Measurements from ENCODE around the gene TMEM131L. TPM values are rescaled to one million over a fixed set of nuclear protein-coding genes. Genes with fewer than 3 reads are reported as not detected.

The TMEM131L gene
- total RNA-seq, 1 donor from 2014 or later = 6.4 TPM

GRCh38 chr4:153480704-153481103 is 14.5 kb downstream of the TMEM131L start:
- Mint-ChIP-seq H3K4me3 (ENCODE audit: unreplicated experiment) (no peak overlapping the region), H3K36me3 (ENCODE audit: unreplicated experiment) (peaks cover 8% of the 10 kb centered on the region), H3K9me3 (ENCODE audit: unreplicated experiment) (no peaks in the 10 kb centered on the region), H3K4me1 (ENCODE audit: unreplicated experiment) (peaks cover 15% of the 10 kb centered on the region), H3K27ac (ENCODE audit: unreplicated experiment) (no peak overlapping the region), H3K27me3 (ENCODE audit: unreplicated experiment) (no peaks in the 10 kb centered on the region)
- TF ChIP-seq, protein P1, sequence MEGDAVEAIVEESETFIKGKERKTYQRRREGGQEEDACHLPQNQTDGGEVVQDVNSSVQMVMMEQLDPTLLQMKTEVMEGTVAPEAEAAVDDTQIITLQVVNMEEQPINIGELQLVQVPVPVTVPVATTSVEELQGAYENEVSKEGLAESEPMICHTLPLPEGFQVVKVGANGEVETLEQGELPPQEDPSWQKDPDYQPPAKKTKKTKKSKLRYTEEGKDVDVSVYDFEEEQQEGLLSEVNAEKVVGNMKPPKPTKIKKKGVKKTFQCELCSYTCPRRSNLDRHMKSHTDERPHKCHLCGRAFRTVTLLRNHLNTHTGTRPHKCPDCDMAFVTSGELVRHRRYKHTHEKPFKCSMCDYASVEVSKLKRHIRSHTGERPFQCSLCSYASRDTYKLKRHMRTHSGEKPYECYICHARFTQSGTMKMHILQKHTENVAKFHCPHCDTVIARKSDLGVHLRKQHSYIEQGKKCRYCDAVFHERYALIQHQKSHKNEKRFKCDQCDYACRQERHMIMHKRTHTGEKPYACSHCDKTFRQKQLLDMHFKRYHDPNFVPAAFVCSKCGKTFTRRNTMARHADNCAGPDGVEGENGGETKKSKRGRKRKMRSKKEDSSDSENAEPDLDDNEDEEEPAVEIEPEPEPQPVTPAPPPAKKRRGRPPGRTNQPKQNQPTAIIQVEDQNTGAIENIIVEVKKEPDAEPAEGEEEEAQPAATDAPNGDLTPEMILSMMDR (IDR thresholded peaks at IDR 0.05) = no peak
- peak; percentile 30 for DNase-seq (ENCODE audit: extremely low spot score, unreplicated experiment)

DNA sequence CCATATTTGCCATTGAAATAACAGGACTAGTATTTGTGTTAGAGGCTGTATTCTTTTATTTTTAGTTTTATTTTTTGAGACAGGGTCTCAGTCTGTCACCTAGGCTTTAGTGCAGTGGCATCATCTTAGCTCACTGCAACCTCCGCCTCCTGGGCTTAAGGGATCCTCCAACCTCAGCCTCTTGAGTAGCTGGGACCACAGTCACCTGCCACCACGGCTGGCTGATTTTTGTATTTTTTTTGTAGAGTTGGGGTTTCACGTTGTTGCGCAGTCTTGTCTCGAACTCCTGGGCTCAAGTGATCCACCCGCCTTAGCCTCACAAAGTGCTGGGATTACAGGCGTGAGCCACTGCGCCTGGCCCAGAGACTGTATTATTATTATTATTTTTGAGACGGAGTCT is 15.3 kb downstream of the TMEM131L start:
- Mint-ChIP-seq H3K4me3 (ENCODE audit: unreplicated experiment) (no peak overlapping the region), H3K4me1 (ENCODE audit: unreplicated experiment) (peaks cover 23% of the 10 kb centered on the region), H3K27ac (ENCODE audit: unreplicated experiment) (no peak overlapping the region), H3K36me3 (ENCODE audit: unreplicated experiment) (peaks cover 8% of the 10 kb centered on the region), H3K9me3 (ENCODE audit: unreplicated experiment) (no peaks in the 10 kb centered on the region), H3K27me3 (ENCODE audit: unreplicated experiment) (no peaks in the 10 kb centered on the region)
- TF ChIP-seq, protein P1 (IDR thresholded peaks at IDR 0.05) = no peak
- no peak for DNase-seq (ENCODE audit: extremely low spot score, unreplicated experiment)

GRCh38 chr4:153483432-153484418 is 17.6 kb downstream of the TMEM131L start:
- Mint-ChIP-seq H3K4me1 (ENCODE audit: unreplicated experiment) (peaks cover 43% of the 10 kb centered on the region), H3K27ac (ENCODE audit: unreplicated experiment) (no peak overlapping the region), H3K27me3 (ENCODE audit: unreplicated experiment) (no peaks in the 10 kb centered on the region), H3K36me3 (ENCODE audit: unreplicated experiment) (peaks cover 6% of the 10 kb centered on the region), H3K9me3 (ENCODE audit: unreplicated experiment) (no peaks in the 10 kb centered on the region), H3K4me3 (ENCODE audit: unreplicated experiment) (no peak overlapping the region)
- no peak for DNase-seq (ENCODE audit: extremely low spot score, unreplicated experiment)
- TF ChIP-seq, protein P1 (IDR thresholded peaks at IDR 0.05) = no peak

- Mint-ChIP-seq H3K4me1 (ENCODE audit: unreplicated experiment) (peaks cover 54% of the 10 kb centered on the region), H3K9me3 (ENCODE audit: unreplicated experiment) (no peaks in the 10 kb centered on the region), H3K27me3 (ENCODE audit: unreplicated experiment) (no peaks in the 10 kb centered on the region), H3K4me3 (ENCODE audit: unreplicated experiment) (no peak overlapping the region), H3K36me3 (ENCODE audit: unreplicated experiment) (peaks cover 3% of the 10 kb centered on the region), H3K27ac (ENCODE audit: unreplicated experiment) (no peak overlapping the region)
- no peak for DNase-seq (ENCODE audit: extremely low spot score, unreplicated experiment)
- TF ChIP-seq, protein P1 (IDR thresholded peaks at IDR 0.05) = no peak
Measured at GRCh38 chr4:153485359-153485758, 19.2 kb downstream of the TMEM131L start.

GRCh38 chr4:153485860-153486259 is 19.7 kb downstream of the TMEM131L start:
- Mint-ChIP-seq H3K9me3 (ENCODE audit: unreplicated experiment) (no peaks in the 10 kb centered on the region), H3K27ac (ENCODE audit: unreplicated experiment) (peak overlapping the region; percentile 61), H3K27me3 (ENCODE audit: unreplicated experiment) (no peaks in the 10 kb centered on the region), H3K4me3 (ENCODE audit: unreplicated experiment) (no peak overlapping the region), H3K36me3 (ENCODE audit: unreplicated experiment) (peaks cover 3% of the 10 kb centered on the region), H3K4me1 (ENCODE audit: unreplicated experiment) (peaks cover 54% of the 10 kb centered on the region)
- no peak for DNase-seq (ENCODE audit: extremely low spot score, unreplicated experiment)
- TF ChIP-seq, protein P1 (IDR thresholded peaks at IDR 0.05) = no peak
